Measurements from ENCODE around the gene NSRP1. TPM values are rescaled to one million over a fixed set of nuclear protein-coding genes. Genes with fewer than 3 reads are reported as not detected.

Gene NSRP1
- total RNA-seq, 2 experiments from 2014 or later, result 24.3 to 28.4 TPM

DNA sequence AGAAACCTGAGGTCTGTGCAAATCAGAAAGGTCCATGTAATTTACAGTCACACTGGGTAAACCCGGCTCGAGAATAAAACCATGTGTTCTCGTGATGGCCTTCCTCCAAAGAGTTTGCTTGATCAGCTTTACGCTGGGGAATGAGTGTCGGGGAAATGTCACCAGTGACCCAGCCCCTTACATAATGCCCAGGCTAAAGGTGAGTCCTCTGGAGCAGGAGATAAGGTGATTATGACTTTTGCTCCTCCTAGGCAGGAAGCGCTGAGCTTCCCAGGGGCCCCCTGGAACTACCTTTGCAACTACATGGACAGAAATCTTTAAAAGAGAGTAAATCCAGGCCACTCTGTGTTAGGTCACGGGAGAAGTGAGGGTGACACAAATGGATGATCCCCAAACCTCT lies 103.2 kb downstream of the NSRP1 start:
- Mint-ChIP-seq H3K9me3 (no peaks in the 10 kb centered on the region), H3K4me3 (no peak overlapping the region), H3K27ac (no peak overlapping the region), H3K36me3 (ENCODE audit: low read depth) (no peaks in the 10 kb centered on the region), H3K27me3 (no peaks in the 10 kb centered on the region), H3K4me1 (ENCODE audit: low read depth) (no peaks in the 10 kb centered on the region)
- intact Hi-C loops (cut with micrococcal nuclease), result no loop called here
- ChIA-PET POLR2A (no interaction called here), CTCF (interaction anchor here (1.0 to 1.5 kb wide), 3 partner anchors 18 to 94 kb away, joined by 3 to 5 read pairs (median 3); no protein-coding TSS in a partner anchor)
- DNase-seq (no peak), ATAC-seq (no peak)
- no peak for TF ChIP-seq CTCF (IDR thresholded peaks at IDR 0.05)

DNA sequence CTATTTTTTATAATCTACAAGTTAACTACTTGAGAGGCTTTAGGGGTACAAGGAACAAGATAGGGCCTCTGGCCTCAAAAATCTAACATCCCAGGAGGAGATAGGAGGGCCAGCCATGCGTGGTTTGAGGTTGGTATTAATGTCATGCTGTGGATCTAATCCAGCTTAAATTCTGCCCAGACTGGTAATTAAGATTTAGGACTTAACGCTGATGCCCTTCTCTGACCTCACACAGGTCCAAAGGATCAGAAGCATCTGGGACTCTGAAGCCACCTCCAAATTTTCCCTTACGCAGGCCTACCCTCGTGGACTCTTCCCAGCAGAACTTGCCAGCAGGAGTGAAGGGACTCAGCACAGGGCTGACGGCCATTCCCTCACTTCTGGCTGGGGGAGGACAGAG lies 103.8 kb downstream of the NSRP1 start:
- POLR2A ChIA-PET, result no interaction called here
- intact Hi-C loops (cut with micrococcal nuclease), result no loop called here
- ATAC-seq (no peak), DNase-seq (no peak)
- Mint-ChIP-seq H3K27me3 (no peaks in the 10 kb centered on the region), H3K9me3 (no peaks in the 10 kb centered on the region), H3K36me3 (ENCODE audit: low read depth) (no peaks in the 10 kb centered on the region), H3K27ac (no peak overlapping the region), H3K4me3 (no peak overlapping the region), H3K4me1 (ENCODE audit: low read depth) (no peaks in the 10 kb centered on the region)
- CTCF ChIA-PET, result interaction anchor here (1.0 to 1.5 kb wide), 3 partner anchors 17 to 95 kb away, joined by 3 to 5 read pairs (median 3); no protein-coding TSS in a partner anchor
- no peak for TF ChIP-seq CTCF (IDR thresholded peaks at IDR 0.05)

DNA sequence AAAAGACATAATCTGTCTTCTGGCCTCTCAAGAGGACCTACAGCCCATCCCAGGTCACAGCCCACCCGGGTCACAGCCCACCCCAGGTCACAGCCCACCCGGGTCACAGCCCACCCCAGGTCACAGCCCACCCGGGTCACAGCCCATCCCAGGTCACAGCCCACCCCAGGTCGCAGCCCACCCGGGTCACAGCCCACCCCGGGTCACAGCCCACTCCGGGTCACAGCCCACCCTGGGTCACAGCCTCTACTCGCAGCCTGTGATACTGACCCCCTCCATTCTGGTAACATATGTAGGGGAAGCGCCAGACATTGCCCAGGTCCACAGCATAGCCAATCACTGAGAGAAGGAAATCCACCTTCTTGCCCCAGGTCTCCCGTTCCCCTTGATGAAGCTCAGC lies 104.7 kb downstream of the NSRP1 start:
- H3K27me3 Mint-ChIP-seq, result no peaks in the 10 kb centered on the region

DNA sequence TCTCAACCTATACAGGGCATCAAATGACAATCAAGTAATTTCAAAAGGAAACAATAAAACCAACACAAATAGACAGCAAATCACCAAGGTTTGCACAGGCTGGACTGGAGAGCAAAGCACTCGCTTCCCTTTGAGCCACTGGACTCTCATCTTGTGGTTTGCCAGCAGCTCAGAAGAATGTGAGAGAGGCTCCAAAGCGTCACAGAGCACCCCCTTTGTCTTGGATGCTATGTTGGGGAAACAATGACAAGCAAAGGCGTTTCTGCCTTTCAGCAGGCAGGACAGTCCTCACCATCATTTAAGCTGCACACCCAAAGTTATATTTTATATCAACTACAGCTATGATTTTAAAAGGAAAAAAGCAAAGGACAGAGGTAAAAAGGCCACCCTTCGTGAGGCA lies 105.6 kb downstream of the NSRP1 start:
- no peak for ATAC-seq
- H3K27ac Mint-ChIP-seq, result no peak overlapping the region
- intact Hi-C loops (cut with micrococcal nuclease), result no loop called here
- ChIA-PET CTCF (interaction anchor here (0.8 to 1.4 kb wide), 3 partner anchors 9 to 118 kb away, joined by 3 to 4 read pairs (median 3); no protein-coding TSS in a partner anchor), POLR2A (interaction anchor here (1.1 kb wide), 1 partner anchor 34 kb away, joined by 3 read pairs; no protein-coding TSS in a partner anchor)
- H3K4me3 Mint-ChIP-seq, result no peak overlapping the region
- no peak for DNase-seq
- no peaks in the 10 kb centered on the region for H3K36me3 Mint-ChIP-seq (ENCODE audit: low read depth)
- no peaks in the 10 kb centered on the region for H3K4me1 Mint-ChIP-seq (ENCODE audit: low read depth)
- TF ChIP-seq CTCF (IDR thresholded peaks at IDR 0.05), result no peak
- H3K27me3 Mint-ChIP-seq, result no peaks in the 10 kb centered on the region
- no peaks in the 10 kb centered on the region for H3K9me3 Mint-ChIP-seq

More for the DNA sequence above, 104.7 kb downstream of the NSRP1 start:
- TF ChIP-seq CTCF (IDR thresholded peaks at IDR 0.05), result no peak
- CTCF ChIA-PET, result no interaction called here
- Mint-ChIP-seq H3K36me3 (ENCODE audit: low read depth) (no peaks in the 10 kb centered on the region), H3K27ac (no peak overlapping the region), H3K4me1 (ENCODE audit: low read depth) (no peaks in the 10 kb centered on the region), H3K9me3 (no peaks in the 10 kb centered on the region), H3K4me3 (no peak overlapping the region)
- POLR2A ChIA-PET, result interaction anchor here (1.1 kb wide), 1 partner anchor 33 kb away, joined by 3 read pairs; no protein-coding TSS in a partner anchor
- DNase-seq (no peak), ATAC-seq (no peak)
- intact Hi-C loops (cut with micrococcal nuclease), result no loop called here

- no peak overlapping the region for H3K27ac Mint-ChIP-seq
- no peaks in the 10 kb centered on the region for H3K4me1 Mint-ChIP-seq (ENCODE audit: low read depth)
- POLR2A ChIA-PET, result interaction anchor here (0.6 to 1.1 kb wide), 2 partner anchors 34 to 198 kb away, joined by 3 read pairs; no protein-coding TSS in a partner anchor
- ATAC-seq (no peak), DNase-seq (no peak)
- intact Hi-C loops (cut with micrococcal nuclease), result no loop called here
- no peaks in the 10 kb centered on the region for H3K27me3 Mint-ChIP-seq
- no peaks in the 10 kb centered on the region for H3K36me3 Mint-ChIP-seq (ENCODE audit: low read depth)
- CTCF ChIA-PET, result interaction anchor here (0.8 to 1.4 kb wide), 4 partner anchors 10 to 118 kb away, joined by 3 to 4 read pairs (median 4); no protein-coding TSS in a partner anchor
- no peaks in the 10 kb centered on the region for H3K9me3 Mint-ChIP-seq
- H3K4me3 Mint-ChIP-seq, result no peak overlapping the region
- no peak for TF ChIP-seq CTCF (IDR thresholded peaks at IDR 0.05)
These were observed 106.1 kb downstream of the NSRP1 start for GRCh38 chr17:30222721-30223175.

Measured in activated CD8-positive, alpha-beta T cell treated with anti-CD3 and anti-CD28 coated beads for 36 hours (primary cell).